SU-DHL-6 (cell line): ENCODE data around the gene FAM20C.

Experiments
- H2AFZ ChIP-seq: fragments of 200-600 bp; sonication (generic); 2 replicates; pipeline ENCODE4 v1.6.1; 2014; ENCODE audit warnings: low read depth, mild to moderate bottlenecking, moderate library complexity, mixed read lengths, antibody characterized with exemption, low read length; ENCODE audit not compliant: severe bottlenecking
- H3F3A ChIP-seq: fragments of 200-600 bp; shearing (Covaris generic); 2 replicates; pipeline ENCODE4 v1.6.0; 2016; ENCODE audit warnings: antibody characterized with exemption, mild to moderate bottlenecking; ENCODE audit not compliant: insufficient read depth
- H3K27ac ChIP-seq: fragments of 200-600 bp; sonication (generic); 2 replicates; pipeline ENCODE4 v1.5.1; 2016; ENCODE audit warnings: low read depth, mild to moderate bottlenecking, low read length, moderate library complexity, mixed read lengths
- H3K27me3 ChIP-seq: fragments of 200-600 bp; sonication (generic), shearing (Covaris generic); 2 replicates; pipeline ENCODE4 v1.6.0; 2014; ENCODE audit warnings: mild to moderate bottlenecking, low read length
- H3K36me3 ChIP-seq: fragments of 200-600 bp; sonication (generic); 2 replicates; pipeline ENCODE4 v1.6.1; 2014; ENCODE audit warnings: mild to moderate bottlenecking, low read length, mixed read lengths
- H3K4me2 ChIP-seq: fragments of 300-600, 200-600 bp; shearing (Covaris generic), sonication (generic); 2 replicates; pipeline ENCODE4 v1.6.0; 2014; ENCODE audit warnings: low read length, low read depth, mild to moderate bottlenecking; ENCODE audit not compliant: poor library complexity, severe bottlenecking
- H3K4me3 ChIP-seq: fragments of 200-600 bp; sonication (generic); 2 replicates; pipeline ENCODE4 v1.5.1; 2014; ENCODE audit warnings: antibody characterized with exemption, low read length, mild to moderate bottlenecking, mixed read lengths; ENCODE audit not compliant: insufficient read depth, poor library complexity, severe bottlenecking
- H3K79me2 ChIP-seq: fragments of 200-600 bp; sonication (generic); 2 replicates; pipeline ENCODE4 v1.6.1; 2014; ENCODE audit warnings: mild to moderate bottlenecking, low read length, moderate library complexity; ENCODE audit not compliant: insufficient read depth
- H3K9ac ChIP-seq: fragments of 200-600 bp; sonication (generic); 2 replicates; pipeline ENCODE4 v1.7.0; 2014; ENCODE audit warnings: mild to moderate bottlenecking, low read length
- H3K9me2 ChIP-seq: fragments of 200-600 bp; sonication (generic); replicated peaks from 2 replicates; pipeline ENCODE4 v1.6.1; 2014; ENCODE audit warnings: low read length; ENCODE audit not compliant: insufficient read depth
- H3K9me3 ChIP-seq: fragments of 200-600 bp; sonication (generic); 2 replicates; pipeline ENCODE4 v1.6.1; 2014; ENCODE audit warnings: low read length, mixed read lengths; ENCODE audit not compliant: insufficient read depth
- H4K20me1 ChIP-seq: fragments of 200-600 bp; sonication (generic); 2 replicates; pipeline ENCODE4 v1.6.1; 2014; ENCODE audit warnings: low read depth, mild to moderate bottlenecking, antibody characterized with exemption, low read length, moderate library complexity, mixed read lengths
- CTCF ChIP-seq: fragments of 200-600 bp; sonication (generic); IDR thresholded peaks from one replicate; pipeline ENCODE4 v1.5.1; 2017; ENCODE audit warnings: antibody characterized with exemption, mild to moderate bottlenecking, low read length, moderate library complexity; ENCODE audit not compliant: insufficient read depth, poor library complexity, severe bottlenecking
- EZH2phosphoT487 ChIP-seq: fragments of 200-600 bp; sonication (generic), shearing (Covaris generic); conservative IDR thresholded peaks from 2 replicates; pipeline ENCODE4 v1.6.1; 2018; ENCODE audit warnings: mild to moderate bottlenecking, antibody characterized with exemption, low read length, moderate library complexity, mixed read lengths

The FAM20C gene

GRCh38 chr7:271266-272107 is 79.1 kb downstream of the FAM20C start:
- Histone ChIP-seq H3K79me2 (no peaks in the 10 kb centered on the region), H3K36me3 (no peaks in the 10 kb centered on the region), H3K9me3 (no peaks in the 10 kb centered on the region; the same call in 1 of the 2 replicates), H3K27me3 (no peaks in the 10 kb centered on the region), H3K9me2 (no peaks in the 10 kb centered on the region), H3K4me3 (no peak overlapping the region), H2AFZ (no peak overlapping the region), H3K27ac (no peak overlapping the region), H4K20me1 (no peaks in the 10 kb centered on the region), H3F3A (no peaks in the 10 kb centered on the region), H3K9ac (no peak overlapping the region), H3K4me2 (no peak overlapping the region)
- no peak for TF ChIP-seq CTCF
- no peak for TF ChIP-seq EZH2phosphoT487

GRCh38 chr7:272108-272615 is 79.8 kb downstream of the FAM20C start:
- Histone ChIP-seq H3K36me3 (no peaks in the 10 kb centered on the region), H3K4me2 (no peak overlapping the region), H3K4me3 (no peak overlapping the region), H3K9me2 (no peaks in the 10 kb centered on the region), H3K27me3 (no peaks in the 10 kb centered on the region), H3K9ac (no peak overlapping the region), H3K79me2 (no peaks in the 10 kb centered on the region), H2AFZ (no peak overlapping the region), H3K9me3 (peaks cover 3% of the 10 kb centered on the region; the same call in 1 of the 2 replicates), H3F3A (no peaks in the 10 kb centered on the region), H4K20me1 (no peaks in the 10 kb centered on the region), H3K27ac (no peak overlapping the region)
- TF ChIP-seq CTCF (no peak), EZH2phosphoT487 (no peak)

GRCh38 chr7:272631-273030 is 80.3 kb downstream of the FAM20C start:
- Histone ChIP-seq H4K20me1 (no peaks in the 10 kb centered on the region), H3F3A (no peaks in the 10 kb centered on the region), H3K36me3 (no peaks in the 10 kb centered on the region), H3K4me3 (no peak overlapping the region), H3K79me2 (no peaks in the 10 kb centered on the region), H3K27me3 (no peaks in the 10 kb centered on the region), H3K9me3 (peaks cover 3% of the 10 kb centered on the region; the same call in 1 of the 2 replicates), H3K27ac (no peak overlapping the region), H3K4me2 (no peak overlapping the region), H2AFZ (no peak overlapping the region), H3K9ac (no peak overlapping the region), H3K9me2 (no peaks in the 10 kb centered on the region)
- no peak for TF ChIP-seq EZH2phosphoT487
- TF ChIP-seq CTCF: no peak
